DOHH2 (cell line): ENCODE measurements around the gene RCOR3.

Source experiments
- EZH2phosphoT487 ChIP-seq: fragments of 200-600 bp; sonication (generic); IDR thresholded peaks from 2 replicates; pipeline ENCODE4 v1.6.1; 2017; ENCODE audit warnings: borderline replicate concordance, mild to moderate bottlenecking, antibody characterized with exemption, low read length, moderate library complexity, mixed read lengths
- TF ChIP-seq, protein P1 (sequence below): fragments of 200-600 bp; sonication (generic); IDR thresholded peaks from one replicate; pipeline ENCODE4 v1.5.1; 2014; ENCODE audit warnings: antibody characterized with exemption, mild to moderate bottlenecking, low read depth, low read length; ENCODE audit not compliant: poor library complexity, severe bottlenecking

DNA sequence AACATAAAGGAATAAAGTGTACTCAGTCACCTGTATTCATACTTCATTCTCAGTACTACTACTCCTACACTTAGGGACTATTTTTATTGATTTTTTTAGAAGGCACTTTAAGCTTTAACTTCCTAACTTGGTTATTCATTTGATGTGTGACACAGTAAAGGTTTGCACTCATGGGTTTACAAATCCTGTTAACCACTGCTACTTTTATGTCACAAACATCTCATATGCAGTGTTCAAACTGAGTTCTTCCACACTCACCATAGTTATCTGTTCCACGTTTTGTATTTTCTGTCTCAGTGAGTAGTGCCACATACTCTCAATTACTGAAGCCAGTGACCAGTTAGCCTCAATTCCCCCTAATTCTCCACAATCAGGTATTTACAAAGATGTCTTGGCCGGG lies 33.2 kb downstream of the RCOR3 start:
- TF ChIP-seq, protein P1, sequence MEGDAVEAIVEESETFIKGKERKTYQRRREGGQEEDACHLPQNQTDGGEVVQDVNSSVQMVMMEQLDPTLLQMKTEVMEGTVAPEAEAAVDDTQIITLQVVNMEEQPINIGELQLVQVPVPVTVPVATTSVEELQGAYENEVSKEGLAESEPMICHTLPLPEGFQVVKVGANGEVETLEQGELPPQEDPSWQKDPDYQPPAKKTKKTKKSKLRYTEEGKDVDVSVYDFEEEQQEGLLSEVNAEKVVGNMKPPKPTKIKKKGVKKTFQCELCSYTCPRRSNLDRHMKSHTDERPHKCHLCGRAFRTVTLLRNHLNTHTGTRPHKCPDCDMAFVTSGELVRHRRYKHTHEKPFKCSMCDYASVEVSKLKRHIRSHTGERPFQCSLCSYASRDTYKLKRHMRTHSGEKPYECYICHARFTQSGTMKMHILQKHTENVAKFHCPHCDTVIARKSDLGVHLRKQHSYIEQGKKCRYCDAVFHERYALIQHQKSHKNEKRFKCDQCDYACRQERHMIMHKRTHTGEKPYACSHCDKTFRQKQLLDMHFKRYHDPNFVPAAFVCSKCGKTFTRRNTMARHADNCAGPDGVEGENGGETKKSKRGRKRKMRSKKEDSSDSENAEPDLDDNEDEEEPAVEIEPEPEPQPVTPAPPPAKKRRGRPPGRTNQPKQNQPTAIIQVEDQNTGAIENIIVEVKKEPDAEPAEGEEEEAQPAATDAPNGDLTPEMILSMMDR = no peak
- TF ChIP-seq EZH2phosphoT487 = no peak
